Activated effector memory CD4-positive, alpha-beta T cell treated with Interleukin-2 at 50 U/mL for 16 hours (primary cell): ENCODE measurements around the gene P2RY14.

ENCODE experiments used
- DNase-seq: peaks from one replicate; pipeline ENCODE4 v3.0.0-alpha.2; 2020

Gene P2RY14

GRCh38 chr3:151299006-151299405 lies 20.7 kb upstream of the P2RY14 start:
- no peak for DNase-seq

- no peak for DNase-seq
Observed at GRCh38 chr3:151297429-151297828, 19.1 kb upstream of the P2RY14 start.

- no peak for DNase-seq
Observed at GRCh38 chr3:151296226-151296625, 17.9 kb upstream of the P2RY14 start.

- no peak for DNase-seq
Observed at GRCh38 chr3:151293127-151293526, 14.8 kb upstream of the P2RY14 start.

GRCh38 chr3:151290673-151291072 lies 12.3 kb upstream of the P2RY14 start:
- DNase-seq = no peak

GRCh38 chr3:151289445-151289844 lies 11.1 kb upstream of the P2RY14 start:
- DNase-seq = no peak

DNA sequence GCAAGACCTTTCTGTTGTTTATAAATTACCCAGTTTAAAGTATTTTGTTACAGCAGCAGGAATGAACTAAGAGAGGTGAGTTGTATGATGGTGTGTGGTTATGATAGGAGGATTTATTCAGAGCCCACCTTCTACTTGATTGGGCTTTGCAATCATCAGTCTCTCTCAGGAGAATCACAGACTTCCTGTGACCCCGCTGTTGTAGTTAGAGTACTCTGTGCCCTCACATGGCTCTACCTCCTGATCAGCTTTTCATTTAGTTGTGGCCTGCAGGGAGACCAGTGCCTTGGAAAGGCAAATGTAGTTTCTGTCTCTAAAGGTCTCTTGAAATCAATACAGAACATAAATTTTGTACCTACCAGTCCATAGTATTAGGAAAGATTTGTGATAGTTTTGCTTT lies 7.6 kb upstream of the P2RY14 start:
- DNase-seq = no peak

DNA sequence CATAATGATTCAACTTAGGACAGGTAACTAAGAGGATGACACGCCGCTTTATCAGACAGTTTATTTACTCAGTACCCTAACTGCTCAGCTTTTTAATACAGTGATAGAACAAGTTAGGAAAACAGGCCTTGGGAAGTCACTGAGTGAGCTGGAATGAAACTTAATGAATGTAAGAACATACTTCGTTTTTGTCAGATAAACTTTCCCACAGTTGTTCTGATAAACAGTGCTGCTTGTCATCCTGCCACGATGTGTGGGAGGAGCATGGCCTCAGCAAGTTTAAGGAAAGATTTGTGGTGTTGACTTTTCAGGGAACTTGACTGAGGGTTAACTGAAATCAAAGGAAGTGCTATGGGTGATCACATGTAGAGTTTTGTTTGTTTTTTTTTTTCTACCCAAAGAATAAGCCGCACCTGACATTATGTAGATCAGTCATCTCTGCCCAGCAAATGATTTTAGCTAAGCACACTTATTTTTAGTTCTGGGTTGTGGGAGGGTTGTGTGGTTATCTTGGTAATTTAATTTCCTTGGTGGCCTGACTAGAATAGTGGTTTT lies 5.6 kb upstream of the P2RY14 start:
- DNase-seq = no peak

GRCh38 chr3:151283387-151283786 lies 5.0 kb upstream of the P2RY14 start:
- DNase-seq = no peak

DNA sequence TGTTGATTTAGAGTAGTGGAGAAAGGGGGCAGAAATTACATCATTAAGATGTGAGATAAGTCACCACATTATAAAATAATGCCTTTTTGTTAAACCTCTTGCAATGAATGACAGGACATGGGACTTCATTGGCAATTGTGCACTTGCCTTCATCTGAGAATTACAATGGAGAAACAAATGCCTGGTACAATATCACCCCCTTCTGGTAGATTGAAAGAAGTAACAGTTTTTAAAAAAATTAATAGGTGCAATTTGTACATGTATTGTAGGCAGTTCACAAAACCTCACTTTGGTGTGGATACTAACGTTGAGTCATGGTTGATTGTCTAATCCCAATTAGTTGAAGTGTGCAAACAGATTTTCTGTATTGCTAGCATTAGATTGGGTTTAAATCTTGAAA lies 4.6 kb upstream of the P2RY14 start:
- no peak for DNase-seq

DNA sequence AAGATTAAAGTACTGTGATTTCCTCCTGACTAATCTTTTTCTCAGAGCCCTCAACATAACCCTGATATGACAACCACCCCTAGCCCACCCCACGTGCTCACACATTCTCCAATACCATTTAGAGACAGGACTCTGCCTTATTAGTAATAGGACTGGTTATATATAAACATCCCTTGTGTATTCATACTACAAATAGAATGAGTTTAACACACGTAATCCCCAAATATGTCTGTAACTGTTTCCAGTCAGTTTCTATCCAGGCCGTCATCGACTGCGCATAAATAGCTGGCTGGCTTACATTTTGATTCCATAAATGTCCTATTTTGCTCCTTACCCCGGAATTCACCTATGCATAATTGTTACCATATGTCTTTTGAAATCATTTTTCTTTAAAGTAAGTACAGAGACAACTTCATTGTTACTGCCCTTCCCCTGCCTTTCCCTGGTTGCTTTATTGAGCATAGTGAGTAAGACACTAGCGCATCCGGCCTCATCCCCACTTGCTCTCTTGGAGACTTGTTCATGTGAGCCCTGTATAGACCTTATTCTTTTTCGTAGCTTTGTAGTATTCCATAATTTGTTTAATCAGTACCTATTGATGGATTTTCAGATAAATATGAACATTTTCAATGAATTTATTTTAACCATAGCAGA lies 3.5 kb upstream of the P2RY14 start:
- DNase-seq = no peak

- DNase-seq = no peak
Observed at GRCh38 chr3:151276687-151277042, 1.7 kb downstream of the P2RY14 start.

- DNase-seq = no peak
Observed at GRCh38 chr3:151276038-151276686, 2.2 kb downstream of the P2RY14 start.

- DNase-seq = no peak
Observed at GRCh38 chr3:151275091-151275490, 3.3 kb downstream of the P2RY14 start.

DNA sequence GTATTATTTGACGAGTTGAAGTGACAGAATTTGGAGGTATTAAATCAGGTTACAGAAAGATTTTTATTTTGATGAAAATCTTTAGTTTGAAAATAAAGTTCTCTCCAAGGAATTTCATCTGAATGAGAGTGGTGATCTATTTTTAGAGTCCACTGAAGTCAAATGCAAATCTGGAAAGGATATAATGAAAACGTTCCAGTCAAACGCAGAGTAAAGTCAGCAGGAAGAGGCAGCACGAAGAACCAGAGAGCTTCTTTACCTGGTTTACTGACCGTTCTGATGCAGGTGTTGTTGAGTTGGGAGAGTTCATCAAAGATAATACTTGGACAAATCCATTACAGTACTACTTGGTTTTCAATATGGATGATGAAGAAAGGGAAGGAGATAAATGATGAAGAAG lies 8.7 kb downstream of the P2RY14 start:
- DNase-seq = no peak

DNA sequence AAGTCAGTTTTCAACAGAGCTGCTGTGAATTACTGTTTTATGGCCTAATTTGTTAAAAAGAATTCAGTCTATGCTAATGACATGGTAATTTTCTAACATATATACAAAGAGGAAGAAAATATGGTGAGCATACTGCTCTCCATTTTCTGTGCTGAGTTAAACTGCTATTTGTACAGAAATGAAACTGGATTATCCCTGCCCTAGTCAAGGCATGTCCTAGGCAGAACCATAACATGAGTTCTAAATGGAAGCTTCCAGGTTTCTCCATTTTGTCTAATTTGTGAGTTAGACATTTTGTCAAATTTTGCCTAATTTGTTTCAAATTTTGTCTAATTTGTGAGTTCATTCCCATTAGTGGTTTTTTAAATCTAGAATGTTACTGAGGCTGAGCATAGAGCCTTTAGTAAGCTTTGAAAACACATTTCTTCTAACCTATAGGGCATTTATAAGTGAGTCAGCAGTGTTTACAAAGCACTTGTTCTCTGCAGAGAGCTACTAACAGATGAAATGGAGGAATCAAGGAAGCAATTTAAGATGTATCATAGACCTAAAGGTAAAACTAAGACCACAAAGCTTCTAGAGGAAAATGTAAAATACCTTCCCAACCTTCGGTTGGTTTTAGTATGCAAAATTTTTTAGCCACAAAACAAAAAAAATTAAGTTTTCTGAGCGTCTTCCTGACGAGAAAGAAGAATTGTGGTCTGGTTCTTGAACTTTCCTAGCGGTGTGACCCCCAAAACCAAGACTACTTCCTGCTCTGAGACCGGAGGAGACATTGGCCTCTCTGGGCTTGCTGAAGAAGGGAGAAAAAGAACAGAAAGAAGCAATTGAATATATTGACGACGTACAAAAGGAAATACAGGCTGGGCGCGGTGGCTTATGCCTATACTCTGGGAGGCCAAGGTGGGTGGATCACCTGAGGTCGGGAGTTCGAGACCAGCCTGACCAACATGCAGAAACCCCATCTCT lies 9.8 kb downstream of the P2RY14 start:
- DNase-seq = no peak

DNA sequence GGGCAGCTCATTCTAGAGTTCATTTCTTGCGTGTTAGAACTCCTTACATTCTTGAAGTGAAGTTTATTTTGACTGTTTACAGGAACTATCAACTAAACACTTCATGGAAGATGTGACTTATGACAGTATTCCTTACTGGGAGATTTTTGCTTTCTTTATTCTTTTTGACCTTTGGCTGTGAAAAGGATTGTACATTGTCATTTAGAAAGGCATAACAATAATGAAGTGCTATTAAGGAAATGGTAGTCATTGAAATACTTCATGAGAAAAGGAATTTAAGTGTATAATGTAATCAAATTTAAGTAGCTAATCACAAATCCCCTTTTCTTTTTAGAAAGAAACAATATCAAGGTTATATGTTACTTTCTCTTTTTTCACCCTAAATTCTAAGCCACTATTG lies 11.3 kb downstream of the P2RY14 start:
- DNase-seq = no peak

DNA sequence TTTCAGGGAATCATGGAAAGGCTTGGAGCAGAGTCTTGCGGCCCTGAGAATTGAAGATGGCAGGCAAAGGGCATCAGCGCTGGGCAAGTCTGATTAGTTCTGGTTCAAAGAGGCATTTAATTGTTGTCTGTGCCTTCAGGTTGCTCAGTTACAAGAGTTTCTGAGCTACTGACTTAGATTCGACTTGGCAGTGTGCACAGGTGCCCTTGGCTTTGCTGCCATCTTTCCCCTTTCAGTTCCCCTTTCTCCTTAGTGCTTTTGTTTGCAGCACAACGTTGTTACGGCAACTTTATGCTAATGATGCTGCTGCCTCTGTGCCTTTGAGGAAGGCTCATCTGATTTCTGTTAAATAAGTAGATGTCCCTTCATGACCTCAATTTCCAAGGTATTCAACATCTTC lies 12.5 kb downstream of the P2RY14 start:
- no peak for DNase-seq

DNA sequence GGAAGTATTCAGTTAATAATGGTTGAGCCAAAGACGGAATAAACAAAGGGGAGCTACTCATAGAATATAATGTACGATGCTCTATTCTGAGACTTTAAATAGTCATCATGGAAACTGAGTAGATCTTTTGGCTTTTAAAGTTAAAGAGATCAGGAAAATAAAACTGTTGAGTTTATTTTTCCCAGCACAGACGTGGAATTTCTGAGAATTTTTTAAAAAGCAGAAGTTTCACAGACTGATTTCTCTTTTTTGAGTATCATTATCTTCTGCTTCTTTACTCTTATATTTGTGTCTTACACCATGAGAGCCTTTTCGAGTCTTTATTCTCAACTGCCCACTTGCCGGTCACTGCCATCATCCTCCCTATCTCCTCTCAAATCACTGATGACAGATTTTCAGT lies 13.2 kb downstream of the P2RY14 start:
- no peak for DNase-seq

GRCh38 chr3:151264605-151265004 lies 13.7 kb downstream of the P2RY14 start:
- DNase-seq = no peak

DNA sequence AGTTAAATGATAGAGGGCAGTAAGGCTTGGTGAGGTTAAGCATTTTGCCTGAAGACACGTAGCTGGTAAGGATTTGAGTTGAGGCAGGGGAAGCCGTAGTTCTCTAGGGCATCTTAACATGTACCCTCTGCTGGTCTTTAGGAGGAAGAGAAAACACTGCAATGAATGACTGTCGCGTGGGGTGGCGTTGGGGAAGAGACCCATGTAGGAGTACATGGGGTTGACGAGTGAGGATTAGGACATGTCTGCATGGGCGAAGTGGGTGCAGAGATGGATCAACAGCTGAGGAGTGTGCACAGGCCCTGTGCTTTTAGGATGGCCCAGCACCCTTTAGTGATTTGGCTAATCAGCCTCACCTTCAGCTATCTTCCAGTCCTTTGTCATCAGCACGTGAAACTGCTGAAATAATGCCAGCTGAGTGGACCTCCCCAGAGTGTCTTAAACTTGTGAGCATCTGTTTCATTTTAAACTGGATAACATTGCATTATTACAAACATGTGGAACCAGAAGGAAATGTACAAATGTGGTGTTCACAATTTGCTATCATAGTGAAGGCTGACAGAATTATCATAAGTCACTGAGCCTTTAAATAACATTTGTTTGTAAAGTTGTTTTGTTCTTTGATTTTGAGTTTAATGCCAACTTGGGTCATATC lies 15.3 kb downstream of the P2RY14 start:
- no peak for DNase-seq

GRCh38 chr3:151259664-151260063 lies 18.7 kb downstream of the P2RY14 start:
- no peak for DNase-seq

DNA sequence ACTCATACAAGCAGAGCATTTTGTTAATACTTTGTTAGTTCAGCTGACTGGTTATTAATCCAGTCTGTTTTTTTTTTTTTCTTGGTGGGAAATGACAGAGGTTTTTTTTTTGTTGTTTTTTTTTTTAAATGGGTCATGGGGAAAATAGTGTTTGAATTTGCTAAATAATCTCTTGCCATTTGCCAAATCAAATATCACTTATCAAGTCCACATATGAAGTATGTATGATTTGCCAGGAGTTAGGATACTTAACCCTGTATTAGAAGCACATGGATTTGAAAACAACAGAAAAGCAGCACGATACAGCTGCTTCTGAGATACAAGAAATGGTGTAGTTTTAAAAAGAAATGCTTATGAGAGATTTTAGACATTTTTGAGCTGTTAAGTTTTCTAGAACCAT lies 21.6 kb downstream of the P2RY14 start:
- no peak for DNase-seq
